Fibroblast of the conjunctiva (primary cell): ENCODE data around the gene UBB.

Experiments
- DNase-seq: peaks from one replicate; pipeline ENCODE4 v3.0.0-alpha.2; 2010; ENCODE audit warnings: low read depth

The UBB gene

DNA sequence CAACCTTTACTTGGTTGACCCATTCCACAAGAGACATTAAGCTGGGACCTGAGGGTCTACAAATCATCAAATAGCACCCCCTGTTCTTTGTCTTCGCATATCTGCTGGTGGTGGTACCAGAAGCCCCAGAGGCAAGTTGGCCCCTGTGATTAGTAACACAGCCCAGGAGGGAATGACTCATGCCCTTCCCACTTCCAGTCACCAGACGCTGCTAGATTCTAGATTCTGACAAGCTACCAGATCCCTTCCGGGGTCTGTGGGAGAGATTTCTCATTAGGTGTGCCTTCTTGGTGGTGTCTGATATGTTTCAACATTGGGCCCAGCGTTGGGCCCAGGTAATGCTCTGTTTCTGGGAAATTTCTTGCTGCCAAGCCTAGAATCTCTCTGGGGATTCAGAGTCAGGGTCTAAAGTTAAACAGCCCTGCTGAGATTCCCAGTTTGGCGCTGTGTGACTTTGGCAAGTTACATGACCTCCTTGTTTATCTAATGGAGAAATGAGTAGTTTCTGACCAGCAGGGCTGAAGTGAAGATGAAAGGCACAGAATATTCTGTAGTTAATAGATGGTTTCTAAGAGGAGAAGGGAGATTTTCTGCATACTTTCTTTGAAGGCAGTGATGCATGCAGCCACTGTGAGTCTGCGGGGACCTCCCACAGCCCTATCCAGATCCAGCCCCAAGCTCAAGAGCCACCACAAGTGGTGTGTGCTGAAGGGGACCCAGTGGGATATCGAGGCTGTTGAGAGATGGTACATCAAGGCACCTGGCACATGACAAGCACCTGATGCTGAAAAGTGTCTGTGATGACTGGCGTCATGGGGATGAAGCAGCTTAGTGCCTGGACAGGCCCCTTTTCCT is 38.4 kb downstream of the UBB start:
- DNase-seq = peak; percentile 53

DNA sequence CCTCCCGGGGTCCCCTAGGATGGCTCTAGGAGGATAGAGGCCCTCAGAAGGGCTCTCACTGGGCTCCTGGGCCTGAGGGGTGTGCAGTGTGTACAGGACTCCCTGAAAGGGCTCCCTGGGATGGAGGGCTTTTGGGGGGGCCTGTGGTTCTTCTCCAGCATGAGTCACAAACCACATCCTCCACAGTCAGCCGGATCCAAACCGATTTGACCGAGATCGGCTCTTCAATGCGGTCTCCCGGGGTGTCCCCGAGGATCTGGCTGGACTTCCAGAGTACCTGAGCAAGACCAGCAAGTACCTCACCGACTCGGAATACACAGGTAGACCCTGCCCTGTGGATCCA is 39.0 kb downstream of the UBB start:
- DNase-seq = no peak

DNA sequence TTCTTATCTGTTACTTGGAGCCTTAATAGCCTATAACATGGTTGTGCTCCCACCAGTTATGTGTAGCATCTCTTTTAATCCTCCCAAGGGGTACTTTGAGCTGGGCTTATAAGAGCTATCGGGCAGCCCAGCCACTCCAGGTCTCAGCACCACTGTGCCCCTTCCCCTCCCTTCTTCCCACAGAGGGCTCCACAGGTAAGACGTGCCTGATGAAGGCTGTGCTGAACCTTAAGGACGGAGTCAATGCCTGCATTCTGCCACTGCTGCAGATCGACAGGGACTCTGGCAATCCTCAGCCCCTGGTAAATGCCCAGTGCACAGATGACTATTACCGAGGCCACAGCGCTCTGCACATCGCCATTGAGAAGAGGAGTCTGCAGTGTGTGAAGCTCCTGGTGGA is 41.5 kb downstream of the UBB start:
- no peak for DNase-seq

GRCh38 chr17:16423226-16423872 is 42.5 kb downstream of the UBB start:
- no peak for DNase-seq

- DNase-seq = no peak
Observed at GRCh38 chr17:16425202-16425601, 44.3 kb downstream of the UBB start.

DNA sequence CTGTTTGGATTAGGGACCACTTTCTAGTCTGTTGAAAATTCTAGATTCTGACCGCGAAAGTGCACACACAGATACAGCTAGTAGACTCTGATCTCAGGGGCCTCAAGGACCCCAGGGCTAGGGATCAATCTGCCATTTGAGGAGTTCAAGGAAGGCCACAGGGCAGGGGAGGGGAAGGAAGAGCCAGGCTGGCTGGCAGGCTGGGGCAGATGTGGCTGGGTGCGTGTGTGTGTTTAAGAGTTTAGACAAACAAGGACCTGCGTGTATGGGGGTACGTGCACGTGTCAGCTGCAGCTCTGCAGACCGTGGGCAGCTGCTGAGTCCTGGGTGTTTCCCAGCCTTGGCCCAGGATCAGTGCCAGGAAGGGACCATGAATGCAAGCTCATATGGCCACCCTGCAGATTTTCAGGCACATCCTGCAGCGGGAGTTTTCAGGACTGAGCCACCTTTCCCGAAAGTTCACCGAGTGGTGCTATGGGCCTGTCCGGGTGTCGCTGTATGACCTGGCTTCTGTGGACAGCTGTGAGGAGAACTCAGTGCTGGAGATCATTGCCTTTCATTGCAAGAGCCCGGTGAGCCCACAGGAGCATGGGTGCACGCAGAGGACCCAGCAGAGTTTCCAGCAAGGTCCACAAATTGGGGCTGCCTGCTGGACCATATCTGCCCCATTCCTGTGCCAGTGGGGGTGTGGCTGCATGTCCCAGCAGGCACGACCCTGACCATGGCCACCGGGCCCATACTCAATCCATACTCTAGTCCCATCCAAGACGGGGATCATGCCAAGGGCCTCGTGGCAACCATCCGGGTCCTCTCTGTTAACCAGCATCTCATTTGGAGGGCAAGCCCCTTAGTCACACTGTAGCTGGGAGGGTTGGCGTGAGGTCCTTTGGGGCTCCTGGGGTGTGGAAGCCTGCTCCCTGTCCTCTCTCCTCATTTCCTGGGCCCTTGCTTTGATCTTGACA is 45.1 kb downstream of the UBB start:
- DNase-seq = no peak

GRCh38 chr17:16427020-16427419 is 46.1 kb downstream of the UBB start:
- DNase-seq = no peak

- DNase-seq = no peak
Observed at GRCh38 chr17:16428098-16428882, 47.4 kb downstream of the UBB start.

- DNase-seq = no peak
Observed at GRCh38 chr17:16429083-16429482, 48.2 kb downstream of the UBB start.

DNA sequence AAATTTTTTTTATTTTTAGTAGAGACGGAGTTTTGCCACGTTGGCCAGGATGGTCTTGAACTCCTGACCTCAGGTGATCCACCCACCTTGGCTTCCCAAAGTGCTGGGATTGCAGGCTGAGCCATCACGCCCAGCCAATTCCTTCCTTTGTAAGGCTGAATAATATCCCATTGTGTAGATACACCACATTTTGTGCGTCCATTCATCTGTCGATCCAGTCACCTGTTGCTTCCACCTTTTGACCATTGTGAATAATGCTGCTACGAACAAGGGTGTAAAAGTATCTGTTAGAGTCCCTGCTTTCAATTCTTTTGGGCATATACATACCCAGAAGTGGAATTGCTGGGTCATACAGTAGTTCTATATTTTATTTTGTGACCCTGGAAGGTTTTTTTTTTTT is 49.8 kb downstream of the UBB start:
- no peak for DNase-seq

GRCh38 chr17:16432017-16432416 is 51.1 kb downstream of the UBB start:
- DNase-seq = no peak
